Activated CD4-positive, CD25-positive, alpha-beta regulatory T cell treated with anti-CD3 and anti-CD28 coated beads, Interleukin-2, amount 50 U/mL, for 24 hours (primary cell): ENCODE results near the gene A3GALT2.

Source experiments
- ATAC-seq, 2 donors: fragments of 150-1000 bp; cut with Tn5 transposase; one replicate each; pipeline ENCODE4 v1.10.0; 2021; ENCODE audit warnings: mild to moderate bottlenecking in 1 of 2, moderate library complexity in 1 of 2

The A3GALT2 gene

DNA sequence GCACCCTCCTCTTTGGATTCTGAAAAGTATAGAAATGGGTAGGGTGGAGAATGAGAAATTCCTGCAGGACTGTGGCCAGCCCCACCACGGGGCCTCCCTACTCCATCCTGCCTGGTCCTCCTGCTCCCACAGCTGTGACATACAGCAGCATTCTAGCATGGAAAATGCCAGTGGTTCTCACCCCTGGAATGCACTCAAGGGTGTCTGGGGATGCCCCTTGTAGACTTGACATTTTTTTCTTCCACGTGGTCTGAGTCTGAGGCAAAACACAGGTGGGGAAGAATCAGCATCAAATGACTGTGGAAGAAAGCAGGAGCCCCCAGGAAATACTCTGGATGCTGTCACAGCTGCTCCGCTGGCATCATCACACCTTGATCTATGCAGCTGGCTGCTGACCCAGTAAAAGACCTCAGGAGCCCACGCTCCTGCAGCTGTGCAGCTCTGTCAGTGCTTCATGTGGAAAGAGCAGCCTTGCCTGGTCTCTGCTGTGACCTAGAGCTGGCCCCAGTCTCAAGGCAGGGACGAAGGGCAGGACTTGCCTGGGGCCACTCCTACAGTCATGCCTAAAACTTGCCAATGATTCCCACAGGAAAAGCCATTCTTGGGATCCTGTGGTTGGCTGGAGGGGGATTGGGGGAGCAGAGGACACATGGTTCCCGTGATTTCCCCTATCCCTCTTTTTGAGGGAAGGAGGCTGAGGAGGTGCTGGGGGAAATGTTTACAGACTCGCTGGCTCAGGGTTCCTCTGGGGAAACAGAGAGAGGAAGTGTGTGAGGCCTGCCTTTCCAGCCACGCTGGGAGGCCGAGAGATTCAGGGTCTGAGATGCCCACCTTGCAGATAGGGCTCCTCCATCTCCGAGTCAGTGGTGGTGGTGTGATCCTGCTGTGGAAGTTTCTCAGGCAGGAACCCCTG, 10.8 kb upstream of the A3GALT2 start:
- ATAC-seq = no peak

DNA sequence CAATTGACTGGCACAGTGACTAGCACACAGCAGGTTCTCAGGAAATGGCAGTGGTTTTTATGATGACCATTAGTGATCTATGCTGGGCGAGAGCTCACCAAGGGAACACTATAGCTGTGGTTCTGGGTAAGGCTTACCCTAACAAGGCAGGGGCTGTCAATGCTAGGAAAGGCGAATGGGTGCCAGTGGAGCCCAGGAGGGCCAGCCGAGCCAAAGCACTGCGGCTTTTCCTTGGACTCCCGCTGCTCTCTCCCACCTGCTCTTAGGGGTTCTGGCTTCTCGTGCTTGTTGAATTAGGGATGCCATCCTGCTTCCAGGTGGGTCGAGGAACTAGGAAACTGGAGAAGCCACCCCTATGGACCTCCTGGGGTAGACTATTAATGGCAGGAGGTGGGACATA, 10.0 kb upstream of the A3GALT2 start:
- ATAC-seq = no peak

DNA sequence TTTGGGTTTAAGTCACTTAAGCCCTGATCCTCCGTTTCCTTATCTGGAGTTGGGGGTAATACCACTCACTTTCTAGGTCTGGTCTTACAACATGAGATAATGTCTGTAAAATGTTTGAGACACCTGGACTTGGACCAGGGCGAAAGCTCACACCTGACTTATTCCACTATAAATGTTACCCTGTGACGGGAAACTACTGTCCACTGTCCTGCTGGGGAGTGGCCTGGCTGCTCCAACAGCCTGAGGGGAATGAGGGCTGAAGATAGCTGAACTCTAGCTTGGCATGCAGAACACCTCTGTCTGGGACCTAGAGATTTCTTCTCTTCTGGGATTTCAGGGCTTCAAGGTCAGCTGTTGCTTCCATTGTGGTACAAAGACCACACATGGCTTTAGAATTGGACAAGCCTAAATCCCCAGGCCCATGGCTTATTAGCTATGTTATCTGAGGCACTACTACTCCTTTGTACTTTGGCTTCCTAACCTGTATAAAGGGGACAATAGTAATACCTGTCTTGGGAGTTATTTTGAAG, 9.5 kb upstream of the A3GALT2 start:
- no peak for ATAC-seq

DNA sequence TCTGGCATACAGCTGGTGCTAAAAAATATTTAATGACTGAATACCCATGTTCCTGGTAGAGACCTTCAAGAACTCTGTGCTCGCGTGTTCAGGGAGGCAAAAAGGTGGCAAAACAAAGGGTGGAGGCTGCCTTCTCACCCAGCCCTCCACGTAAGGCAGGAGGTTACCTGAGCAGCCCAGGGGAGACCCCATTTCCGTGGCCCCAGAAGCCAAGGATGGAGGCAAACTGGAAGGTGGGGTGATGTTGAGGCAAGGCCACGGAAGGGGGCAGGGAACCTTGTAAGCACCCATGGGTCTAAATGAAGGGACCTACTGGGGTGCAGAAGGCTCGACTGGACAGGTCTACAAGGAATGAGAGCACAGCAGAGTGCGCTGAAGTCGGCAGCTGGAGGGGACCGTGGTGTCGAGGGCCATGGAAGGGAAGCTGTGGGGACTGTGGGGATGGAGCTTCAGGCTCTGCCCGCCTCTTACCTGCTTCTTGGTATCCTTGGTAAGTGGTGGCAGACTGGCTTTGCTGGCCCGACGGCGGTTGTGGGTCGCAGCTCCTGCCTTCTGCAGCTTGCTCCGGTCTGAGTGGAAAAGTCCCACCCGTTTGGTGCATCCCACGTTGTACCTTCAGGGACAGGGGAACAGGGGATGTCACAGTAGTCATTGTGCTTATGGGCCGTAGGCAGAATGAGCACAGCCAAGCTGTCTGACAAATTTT, 8.9 kb upstream of the A3GALT2 start:
- no peak for ATAC-seq

DNA sequence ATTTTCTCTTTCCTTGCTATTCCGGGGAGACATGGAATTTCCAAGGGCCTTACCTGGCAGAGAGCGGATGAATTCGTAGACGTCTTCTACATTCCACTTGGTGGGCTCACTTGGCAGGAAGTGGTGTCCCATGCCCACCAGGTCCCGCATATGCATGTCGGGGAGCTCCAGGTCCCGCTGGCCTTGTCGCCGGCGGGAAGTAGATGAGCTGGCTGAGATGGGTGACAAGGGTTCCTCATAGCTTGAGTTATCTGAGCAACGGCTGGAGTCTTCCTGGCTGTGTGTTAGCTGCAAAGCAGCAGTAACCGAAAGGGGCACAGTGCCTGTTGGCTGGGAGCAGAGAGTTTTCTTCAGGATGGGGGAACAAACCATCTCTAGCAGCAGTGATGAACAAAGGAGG, 7.9 kb upstream of the A3GALT2 start:
- ATAC-seq = no peak

DNA sequence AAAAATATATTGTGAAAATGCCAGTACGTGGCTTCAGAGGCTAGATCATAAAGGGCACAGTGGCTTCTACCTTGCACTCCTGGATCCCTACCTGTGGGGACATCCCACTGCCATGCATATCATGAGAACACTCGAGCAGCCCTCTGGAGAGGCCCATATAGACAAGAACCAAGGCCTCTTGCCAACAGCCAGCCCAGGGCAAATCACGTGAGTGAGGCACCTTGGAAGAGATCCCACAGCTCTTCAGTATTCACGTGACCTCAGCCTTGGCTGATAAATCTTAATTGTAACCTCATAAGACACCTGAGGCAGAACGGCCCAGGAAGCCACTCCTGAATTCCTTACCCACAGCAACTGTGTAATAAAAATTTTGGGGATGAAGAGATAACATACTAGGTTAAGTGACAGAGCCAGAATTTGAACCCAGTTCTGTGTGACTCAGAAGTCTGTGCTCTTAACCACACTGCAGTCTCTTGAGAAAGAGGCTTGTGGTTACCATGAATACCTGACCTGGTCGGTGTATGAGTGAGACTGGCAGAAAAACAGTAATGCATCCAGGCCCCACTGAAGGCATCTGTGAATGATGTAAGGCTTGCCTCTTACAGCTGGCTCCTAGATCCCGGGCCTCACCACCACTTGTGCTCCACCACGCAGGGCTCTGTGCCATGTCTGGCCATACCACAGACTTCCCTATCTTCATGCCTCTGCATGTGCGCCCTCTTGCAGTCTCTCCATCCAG, 6.9 kb upstream of the A3GALT2 start:
- peak in 1 of 2 donors; percentile 33 for ATAC-seq

DNA sequence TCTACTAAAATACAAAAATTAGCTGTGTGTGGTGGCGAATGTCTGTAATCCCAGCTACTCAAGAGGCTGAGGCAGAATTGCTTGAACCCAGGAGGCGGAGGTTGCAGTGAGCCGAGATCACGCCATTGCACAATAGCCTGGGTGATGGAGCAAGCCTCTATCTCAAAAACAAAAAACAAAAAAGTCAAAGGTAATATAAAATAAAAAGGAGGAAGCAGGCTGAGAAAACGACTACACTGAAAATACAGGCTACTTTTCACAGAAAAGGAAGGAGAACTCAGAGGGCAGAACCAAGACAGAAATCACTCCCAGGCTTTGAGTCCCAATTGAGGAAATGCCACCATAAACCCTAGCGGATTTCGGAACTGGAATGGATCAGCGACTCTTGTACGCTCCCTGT, 5.9 kb upstream of the A3GALT2 start:
- ATAC-seq = no peak

DNA sequence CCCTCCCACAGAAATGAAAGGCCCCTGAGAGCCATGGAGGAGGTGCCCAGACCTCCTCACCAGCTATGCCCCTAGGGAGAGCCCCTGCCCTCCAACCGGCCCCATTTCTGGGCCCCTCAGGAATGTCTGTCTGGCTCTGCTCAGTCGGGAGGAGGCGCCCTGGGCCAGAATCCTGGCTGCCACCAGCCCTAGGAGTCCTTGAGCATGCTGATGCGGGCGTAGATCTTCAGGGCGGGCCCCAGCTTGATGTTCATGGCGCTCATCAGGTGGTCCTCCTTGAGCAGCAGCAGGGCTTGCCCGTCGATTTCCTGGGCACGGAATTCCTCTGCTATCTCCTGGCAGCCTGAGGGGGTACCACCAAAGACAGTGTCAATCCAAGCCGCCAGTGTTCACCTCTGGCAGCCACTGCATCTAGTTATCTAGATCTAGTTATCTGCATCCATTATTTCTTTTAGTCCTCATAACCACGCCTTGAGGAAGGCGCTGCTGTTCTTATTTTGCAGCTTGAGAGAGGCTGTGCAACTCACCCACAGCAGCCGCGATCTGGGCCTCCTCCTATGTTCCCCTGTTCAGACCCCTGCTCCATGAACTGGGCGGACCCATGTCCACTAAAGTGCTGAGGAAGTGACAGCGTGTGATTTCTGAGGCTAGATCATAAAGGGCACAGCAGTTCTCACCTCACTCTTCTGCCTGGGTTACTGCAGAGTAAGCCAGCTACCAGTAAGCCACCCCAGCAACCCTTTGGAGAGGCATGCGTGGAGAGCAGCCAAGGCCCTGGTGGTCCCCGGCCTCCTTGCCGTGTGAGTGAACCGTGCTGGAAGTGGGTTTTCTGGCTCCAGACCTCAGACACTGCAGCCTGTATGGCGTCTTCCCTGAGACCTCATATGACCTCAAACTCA, 4.0 kb upstream of the A3GALT2 start:
- no peak for ATAC-seq

DNA sequence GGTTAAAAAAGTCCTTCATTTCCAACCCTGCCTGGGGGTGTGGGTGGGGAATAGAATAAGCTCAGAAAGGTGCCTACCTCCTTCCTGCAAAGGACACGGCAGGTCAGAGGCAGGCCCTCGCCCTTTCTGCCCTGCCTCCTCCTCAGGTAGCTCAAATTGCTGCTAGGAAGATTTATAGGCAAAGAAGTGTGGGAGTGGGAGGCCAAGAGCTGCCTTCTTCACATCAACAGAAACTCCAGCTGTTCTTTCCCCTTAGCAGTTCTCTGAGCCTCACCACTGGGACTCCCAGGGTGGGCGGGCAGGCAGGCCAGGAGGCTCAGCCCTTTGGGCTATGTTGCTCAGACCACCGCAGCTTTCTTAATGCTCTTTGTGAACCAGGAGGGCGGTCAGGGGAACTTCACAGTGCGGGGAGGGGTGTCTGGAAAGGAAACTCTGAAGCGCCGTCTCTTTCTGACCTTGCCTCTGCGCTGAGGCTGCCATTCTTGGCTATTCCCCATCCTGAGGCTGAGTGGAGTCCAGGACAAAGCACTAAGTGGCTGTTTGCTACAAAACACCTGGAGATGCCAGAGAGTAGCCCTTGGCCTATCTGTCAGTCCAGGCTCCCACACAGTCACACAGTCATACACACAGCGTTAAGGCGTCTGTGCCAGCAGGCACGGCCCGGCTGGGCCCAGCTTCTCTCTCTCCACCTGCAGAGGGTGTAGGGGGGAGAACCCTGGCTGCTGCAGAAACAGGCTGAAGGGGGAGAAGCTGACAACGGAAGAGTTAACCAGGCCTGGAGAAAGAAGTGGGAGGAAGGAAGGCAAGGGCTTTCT, 3.0 kb upstream of the A3GALT2 start:
- no peak for ATAC-seq

DNA sequence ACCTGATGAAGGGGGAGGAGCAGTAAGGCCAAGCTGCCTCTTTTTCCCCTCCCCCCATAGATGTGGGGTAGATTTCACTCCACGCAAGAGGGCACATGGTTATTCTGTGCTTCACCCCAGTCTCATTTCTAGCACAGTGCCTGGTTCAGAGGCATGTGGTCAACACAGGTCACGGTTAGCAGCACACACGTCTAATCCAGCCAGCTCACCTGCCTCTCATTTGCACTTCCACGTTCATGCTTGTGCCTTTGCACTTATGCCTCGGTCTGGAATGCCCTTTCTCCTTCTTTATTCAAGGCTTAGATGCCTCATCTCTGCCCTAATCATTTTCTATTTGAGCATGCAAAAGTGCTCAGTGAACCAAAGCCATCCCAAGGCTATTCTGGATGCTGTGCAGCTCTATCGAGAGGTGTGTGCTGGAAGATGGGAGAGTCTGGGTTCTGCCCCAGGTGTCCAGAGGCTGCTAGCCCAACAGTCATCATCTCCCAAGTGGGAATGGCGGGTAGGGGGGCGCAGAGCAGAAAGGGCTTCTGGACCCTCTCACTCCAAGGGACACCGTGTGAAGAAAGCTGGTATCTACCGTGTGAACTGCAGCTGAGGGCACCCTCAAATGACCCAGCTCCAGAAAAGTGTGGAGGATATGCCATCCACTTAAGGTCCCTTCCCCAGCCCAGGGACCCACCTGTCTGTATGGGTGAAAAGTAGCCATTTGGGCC, 2.1 kb upstream of the A3GALT2 start:
- no peak for ATAC-seq

DNA sequence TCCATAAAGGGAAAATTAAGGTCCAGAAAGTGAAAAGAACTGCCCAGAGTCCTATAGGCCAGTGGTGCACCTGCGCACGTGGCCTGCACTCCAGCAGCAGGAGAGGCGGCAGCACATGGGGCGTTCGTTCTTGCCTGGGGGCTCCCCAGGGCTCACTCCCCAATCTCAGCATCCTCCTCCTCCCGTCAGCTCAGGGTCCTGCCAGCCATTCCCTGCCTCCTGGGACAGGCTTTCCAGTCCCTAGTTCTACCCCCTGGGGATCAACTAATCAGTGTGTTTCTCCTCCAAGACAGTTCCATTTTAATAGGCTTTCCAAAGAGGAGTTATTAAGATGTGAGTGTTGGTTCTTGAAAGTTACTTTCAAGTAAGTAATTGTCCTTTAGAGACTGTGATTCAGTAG, 1.2 kb upstream of the A3GALT2 start:
- no peak for ATAC-seq

DNA sequence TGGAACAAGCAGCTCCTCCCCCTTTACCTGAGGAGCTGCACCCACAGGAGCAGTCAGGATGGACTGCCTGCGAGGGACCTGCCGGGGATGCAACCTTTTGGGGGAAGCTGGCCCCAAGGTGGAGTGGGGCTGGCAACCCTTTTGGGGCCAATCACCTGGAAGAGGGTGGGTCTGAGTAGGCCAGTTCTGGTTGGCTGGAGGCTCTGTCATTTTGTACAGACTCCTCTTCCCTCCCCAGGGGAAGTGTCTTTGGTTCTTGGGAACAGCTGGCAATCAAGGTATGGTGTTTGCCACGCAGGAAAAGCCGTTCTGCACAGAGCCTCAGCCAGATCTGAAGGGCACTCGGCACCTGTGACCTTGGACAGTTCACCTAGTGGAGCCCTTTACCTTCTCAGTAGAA, 280 bp upstream of the A3GALT2 start:
- ATAC-seq = no peak

DNA sequence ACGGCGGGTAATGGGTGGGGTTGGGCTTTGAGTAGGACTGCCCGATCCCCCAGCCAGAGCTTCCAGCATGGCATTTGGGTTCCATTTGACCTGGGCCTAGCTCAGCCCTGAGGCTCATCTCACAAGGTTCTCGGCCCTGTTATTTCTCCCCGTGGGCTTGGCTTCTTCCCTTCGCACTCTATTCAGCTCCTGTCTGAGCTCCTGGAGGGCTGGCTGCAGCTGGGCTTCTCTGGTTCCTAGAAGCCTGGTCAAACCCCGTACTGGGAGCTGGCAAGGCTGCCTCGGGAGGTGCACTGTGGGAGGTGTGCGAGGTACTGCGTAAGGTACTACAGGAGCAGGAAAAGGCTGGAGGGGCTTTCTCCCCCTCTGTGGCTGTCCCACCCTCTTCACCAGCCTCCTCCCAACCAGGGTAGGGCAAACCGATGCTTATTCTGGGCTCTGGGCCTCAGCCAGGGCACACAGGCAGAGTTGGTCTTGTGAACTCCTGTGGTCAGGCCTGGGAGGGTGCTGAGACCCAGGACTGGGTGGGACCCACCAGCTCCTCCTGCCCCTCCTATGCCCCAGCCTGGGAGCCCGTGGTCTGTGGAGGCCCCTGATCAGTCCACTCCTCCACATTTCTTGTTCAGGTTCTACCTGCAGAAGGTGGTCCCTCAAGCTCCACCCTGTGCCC, 814 bp downstream of the A3GALT2 start:
- ATAC-seq = no peak

DNA sequence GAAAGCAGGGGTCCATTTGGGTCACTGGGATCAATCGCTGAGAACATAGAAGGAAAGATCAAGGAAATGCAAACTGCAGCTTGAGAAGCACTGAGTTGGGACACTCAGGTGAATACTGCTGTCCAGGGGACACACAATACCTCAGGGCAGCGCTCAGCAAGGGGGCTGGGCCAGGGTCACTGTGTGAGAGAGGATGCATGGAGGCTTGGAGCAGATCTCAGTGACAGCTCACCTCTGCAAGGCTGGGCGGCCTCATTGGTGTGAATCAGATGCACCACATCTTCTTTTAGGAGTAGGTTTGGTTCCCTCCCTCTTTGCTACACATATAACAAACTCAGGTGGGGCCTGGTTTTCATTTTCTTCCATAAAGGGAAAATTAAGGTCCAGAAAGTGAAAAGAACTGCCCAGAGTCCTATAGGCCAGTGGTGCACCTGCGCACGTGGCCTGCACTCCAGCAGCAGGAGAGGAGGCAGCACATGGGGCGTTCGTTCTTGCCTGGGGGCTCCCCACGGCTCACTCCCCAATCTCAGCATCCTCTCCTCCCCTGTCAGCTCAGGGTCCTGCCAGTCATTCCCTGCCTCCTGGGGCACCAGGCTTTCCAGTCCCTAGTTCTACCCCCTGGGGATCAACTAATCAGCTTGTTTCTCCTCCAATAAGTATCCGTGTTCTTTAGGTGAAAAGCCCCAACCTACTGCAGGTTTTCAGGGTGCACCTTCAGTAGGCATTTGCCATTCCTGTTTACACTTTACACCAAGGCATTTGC, 1.5 kb downstream of the A3GALT2 start:
- no peak for ATAC-seq

DNA sequence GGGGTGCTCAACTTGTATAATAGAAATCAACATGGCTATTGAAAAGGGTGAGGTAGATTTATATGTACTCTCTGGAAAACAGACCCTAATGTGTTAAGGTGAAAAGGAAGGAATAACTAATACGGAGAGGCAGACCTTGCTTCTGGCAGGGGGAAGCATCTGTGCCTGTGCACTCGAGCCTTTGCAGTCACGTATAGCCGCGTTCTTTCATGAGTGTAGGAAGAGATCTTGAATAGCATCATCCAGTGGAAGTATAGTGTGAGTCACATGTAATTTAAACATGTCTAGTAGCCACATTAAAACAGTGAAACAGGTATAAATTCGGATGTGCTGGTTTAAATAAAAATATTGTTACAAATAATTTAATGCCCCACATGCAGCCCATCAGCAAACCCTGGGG, 3.0 kb downstream of the A3GALT2 start:
- ATAC-seq = no peak

DNA sequence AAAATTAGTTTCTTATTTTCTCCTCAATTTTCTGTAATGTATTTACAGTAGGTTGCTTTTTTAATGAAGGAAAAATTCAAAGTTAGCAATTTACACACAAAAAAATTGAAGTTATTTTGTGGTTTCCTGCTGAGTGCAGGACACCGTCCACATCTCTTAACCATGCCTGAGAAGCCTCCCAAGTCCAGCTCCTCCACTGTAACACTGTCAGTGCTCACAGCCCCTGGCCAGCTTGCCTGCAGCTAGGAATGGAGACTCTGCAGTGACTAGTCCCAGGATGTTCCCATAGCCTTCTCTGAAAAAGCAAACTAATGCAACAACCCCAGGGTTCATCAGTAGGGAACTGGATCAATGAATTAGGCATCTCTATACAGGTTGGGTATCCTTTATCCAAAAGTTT, 3.5 kb downstream of the A3GALT2 start:
- ATAC-seq = no peak

DNA sequence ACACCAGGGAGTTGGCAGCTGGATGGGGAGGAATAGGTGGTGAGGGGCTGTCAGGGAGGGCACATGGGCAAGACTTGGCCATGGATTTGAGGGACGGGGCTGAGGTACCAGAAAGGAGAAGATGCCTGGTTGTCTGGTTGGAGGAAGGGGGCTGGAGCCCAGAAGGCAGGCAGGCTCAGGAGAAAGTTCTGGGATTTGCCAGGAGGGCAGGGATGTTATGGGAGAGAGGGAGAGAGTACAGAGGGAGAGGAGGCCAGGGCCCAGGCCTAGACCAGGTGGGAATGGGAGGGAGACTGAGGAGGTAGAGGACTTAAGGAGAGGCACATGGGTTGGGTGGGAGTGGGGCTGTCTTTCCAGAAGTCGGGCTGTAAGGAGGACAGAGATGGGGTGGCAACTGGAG, 4.3 kb downstream of the A3GALT2 start:
- ATAC-seq = no peak

DNA sequence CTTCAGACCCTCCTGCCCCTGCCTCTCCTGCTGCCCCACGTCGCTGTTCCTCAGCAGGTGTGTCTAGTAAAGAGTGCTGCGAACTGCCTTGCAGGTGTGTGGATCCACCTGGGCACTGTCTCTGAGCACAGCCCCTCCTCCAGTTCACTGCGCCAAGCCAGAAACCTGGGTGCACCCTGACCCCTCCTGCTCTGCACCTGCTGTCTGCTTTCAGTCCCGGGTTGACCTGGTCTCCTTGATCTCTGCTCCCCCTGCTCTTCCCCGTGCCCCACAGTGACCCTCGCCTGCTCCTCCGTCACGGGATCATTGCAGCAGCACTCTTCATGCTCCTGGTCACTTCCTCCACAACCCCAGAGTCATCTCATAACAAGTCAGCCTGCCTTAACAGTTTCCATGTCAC, 6.5 kb downstream of the A3GALT2 start:
- ATAC-seq = no peak

DNA sequence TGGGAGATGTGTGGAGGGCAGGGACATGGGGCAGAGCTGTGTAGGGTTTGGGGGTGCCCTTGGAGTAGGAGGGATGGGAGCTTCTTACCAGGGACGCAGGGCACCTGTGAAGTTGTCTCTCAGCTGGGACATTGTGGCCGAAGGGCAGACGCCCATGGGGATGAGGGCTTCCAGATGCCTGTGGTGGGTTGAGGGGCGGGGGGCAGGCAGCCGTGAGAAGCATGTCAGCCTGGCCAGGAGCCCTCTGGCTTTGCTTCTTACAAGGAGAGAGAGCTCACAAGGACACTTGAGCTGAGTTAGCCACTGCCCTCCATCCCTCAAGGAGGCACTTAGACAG, 8.5 kb downstream of the A3GALT2 start:
- ATAC-seq = no peak
